ENCODE results near the gene ATRNL1. TPM values are rescaled to one million over a fixed set of nuclear protein-coding genes. Genes with fewer than 3 reads are reported as not detected.
A peak's percentile ranks its signal among the peaks of the same experiment; 100 is the strongest.

The ATRNL1 gene
- polyA plus RNA-seq, 2 of the 4 experiments (the other 2 are of a cell fraction) = 0.13 to 0.34 TPM

GRCh38 chr10:115950320-115950719 is 857.2 kb downstream of the ATRNL1 start:
- ChIA-PET POLR2A (no interaction called here), CTCF (interaction anchor here (1.0 kb wide), 1 partner anchor 17 kb away, joined by 3 read pairs; no protein-coding TSS in a partner anchor)
- no peak for DNase-seq (ENCODE audit: low read depth in 1 of 2, low spot score in 1 of 2)
- H3K4me3 ChIP-seq = no peak overlapping the region
- 80% methylated on average over 3 of the region's 3 CpGs for WGBS (ENCODE audit: missing lambda C conversion rate)
- no peaks in the 10 kb centered on the region for H3K9me3 ChIP-seq
- no peak overlapping the region for H3K4me2 ChIP-seq
- TF ChIP-seq RCOR1 (IDR thresholded peaks at IDR 0.05; ENCODE audit: low read depth, low read length) = no peak
- TF ChIP-seq E2F6 (IDR thresholded peaks at IDR 0.05; ENCODE audit: borderline replicate concordance, low read depth) = no peak
- TF ChIP-seq MYC (IDR thresholded peaks at IDR 0.05; ENCODE audit: borderline replicate concordance, low read length) = no peak
- no peak for TF ChIP-seq CBX2 (IDR thresholded peaks at IDR 0.05; ENCODE audit: borderline replicate concordance, low read depth)
- no peak for TF ChIP-seq PBX3 (IDR thresholded peaks at IDR 0.05)
- no peak for TF ChIP-seq ZC3H11A (IDR thresholded peaks at IDR 0.05)
- TF ChIP-seq SREBF2 (IDR thresholded peaks at IDR 0.05) = no peak
- no peak for TF ChIP-seq TP53 (CRISPR knock-in tag; IDR thresholded peaks at IDR 0.05)
- no peak for TF ChIP-seq FOSB (CRISPR knock-in tag; IDR thresholded peaks at IDR 0.05)
- no peak for TF ChIP-seq RAD21 (conservative IDR thresholded peaks at IDR 0.05 in 1 of 2, IDR thresholded peaks at IDR 0.05 in 1 of 2)
- no peak for TF ChIP-seq CHD2 (IDR thresholded peaks at IDR 0.05; ENCODE audit: low read length, partially characterized antibody)
- no peak for TF ChIP-seq PHF8 (IDR thresholded peaks at IDR 0.05; ENCODE audit: borderline replicate concordance, low read depth)
- no peak for TF ChIP-seq REST (IDR thresholded peaks at IDR 0.05)
- ATAC-seq = no peak
- no peak for FAIRE-seq
- H3K4me1 ChIP-seq = peaks cover 42% of the 10 kb centered on the region
- peak overlapping the region in 1 of 2 experiments; percentile 59; a peak in 2 of 6 replicates for H3K27ac ChIP-seq

GRCh38 chr10:115951242-115951641 is 858.1 kb downstream of the ATRNL1 start:
- 35% methylated on average over 3 of the region's 3 CpGs for WGBS (ENCODE audit: missing lambda C conversion rate)
- peak overlapping the region in 1 of 2 experiments; percentile 20; a peak in 1 of 6 replicates for H3K27ac ChIP-seq
- no peak overlapping the region for H3K4me3 ChIP-seq
- H3K4me2 ChIP-seq = no peak overlapping the region
- no peaks in the 10 kb centered on the region for H3K9me3 ChIP-seq
- CTCF ChIA-PET = no interaction called here
- no peak for FAIRE-seq
- TF ChIP-seq PBX3 (IDR thresholded peaks at IDR 0.05) (no peak), ATOH8 (CRISPR knock-in tag; IDR thresholded peaks at IDR 0.05; ENCODE audit: low read depth) (no peak), HDAC2 (IDR thresholded peaks at IDR 0.05) (no peak), RARB (CRISPR knock-in tag; IDR thresholded peaks at IDR 0.05) (no peak), MYC (IDR thresholded peaks at IDR 0.05; ENCODE audit: borderline replicate concordance, low read length) (no peak), SREBF2 (IDR thresholded peaks at IDR 0.05) (no peak), RAD21 (conservative IDR thresholded peaks at IDR 0.05 in 1 of 2, IDR thresholded peaks at IDR 0.05 in 1 of 2) (no peak), MAX (IDR thresholded peaks at IDR 0.05) (no peak), CTCF (IDR thresholded peaks at IDR 0.05) (no peak), HOXB13 (CRISPR knock-in tag; IDR thresholded peaks at IDR 0.05; ENCODE audit: low read depth) (no peak), MAZ (IDR thresholded peaks at IDR 0.05; ENCODE audit: borderline replicate concordance, low read depth, low read length) (no peak), ESRRA (IDR thresholded peaks at IDR 0.05; ENCODE audit: borderline replicate concordance, low read length) (no peak), FOXS1 (CRISPR knock-in tag; IDR thresholded peaks at IDR 0.05) (no peak), ZNF302 (CRISPR knock-in tag; IDR thresholded peaks at IDR 0.05) (no peak), MAFK (IDR thresholded peaks at IDR 0.05; ENCODE audit: partially characterized antibody) (no peak)
- ATAC-seq = no peak
- no peak for DNase-seq (ENCODE audit: low read depth in 1 of 2, low spot score in 1 of 2)
- POLR2A ChIA-PET = no interaction called here
- peaks cover 38% of the 10 kb centered on the region for H3K4me1 ChIP-seq

Data from A549 (cell line).